Measurements from ENCODE around the gene AGT. TPM values are rescaled to one million over a fixed set of nuclear protein-coding genes. Genes with fewer than 3 reads are reported as not detected.

Gene AGT
- total RNA-seq, 4 donors from 2014 or later, result 1.7 to 47.3 (median 38.6) TPM

DNA sequence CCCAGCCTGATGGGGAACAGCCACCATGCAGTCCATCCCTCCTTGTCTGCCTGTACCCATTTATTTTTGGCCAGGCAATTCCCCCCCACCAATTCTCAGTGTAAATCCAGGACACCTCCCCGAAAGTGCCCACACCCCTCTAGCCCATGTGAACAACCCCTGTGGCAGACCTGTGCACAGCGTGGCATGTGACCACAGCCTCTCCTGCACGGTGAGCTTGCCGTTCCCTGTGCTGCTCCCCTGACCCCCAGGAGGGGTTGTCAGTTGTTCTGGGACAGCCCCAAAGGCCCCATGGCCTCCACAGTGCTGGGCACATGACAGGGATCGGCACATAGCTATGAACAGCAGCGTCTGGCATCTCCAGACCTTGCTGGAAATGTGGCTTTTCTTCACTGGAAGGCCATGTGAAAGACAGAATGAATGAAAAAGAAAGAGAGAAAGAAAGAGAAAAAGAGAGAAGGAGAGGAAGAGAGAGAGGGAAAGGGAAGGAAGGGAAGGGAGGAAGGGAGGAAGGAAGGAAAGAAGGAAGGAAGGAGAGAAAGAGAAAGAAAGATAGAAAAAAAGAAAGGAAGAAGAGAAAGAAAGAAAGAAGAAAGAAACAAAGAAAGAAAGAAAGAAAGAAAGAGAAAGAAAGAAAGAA, 37.2 kb upstream of the AGT start:
- Histone ChIP-seq H3K9me3 (no peaks in the 10 kb centered on the region), H3K27ac (peak overlapping the region in 3 of 4 donors; percentile 46 to 80 (median 69)), H3K27me3 (no peaks in the 10 kb centered on the region), H3K4me3 (no peak overlapping the region), H3K4me1 (peaks cover 0 to 16% (median 0%) of the 10 kb centered on the region in 4 donors), H3K36me3 (no peaks in the 10 kb centered on the region)
- TF ChIP-seq, protein P1, sequence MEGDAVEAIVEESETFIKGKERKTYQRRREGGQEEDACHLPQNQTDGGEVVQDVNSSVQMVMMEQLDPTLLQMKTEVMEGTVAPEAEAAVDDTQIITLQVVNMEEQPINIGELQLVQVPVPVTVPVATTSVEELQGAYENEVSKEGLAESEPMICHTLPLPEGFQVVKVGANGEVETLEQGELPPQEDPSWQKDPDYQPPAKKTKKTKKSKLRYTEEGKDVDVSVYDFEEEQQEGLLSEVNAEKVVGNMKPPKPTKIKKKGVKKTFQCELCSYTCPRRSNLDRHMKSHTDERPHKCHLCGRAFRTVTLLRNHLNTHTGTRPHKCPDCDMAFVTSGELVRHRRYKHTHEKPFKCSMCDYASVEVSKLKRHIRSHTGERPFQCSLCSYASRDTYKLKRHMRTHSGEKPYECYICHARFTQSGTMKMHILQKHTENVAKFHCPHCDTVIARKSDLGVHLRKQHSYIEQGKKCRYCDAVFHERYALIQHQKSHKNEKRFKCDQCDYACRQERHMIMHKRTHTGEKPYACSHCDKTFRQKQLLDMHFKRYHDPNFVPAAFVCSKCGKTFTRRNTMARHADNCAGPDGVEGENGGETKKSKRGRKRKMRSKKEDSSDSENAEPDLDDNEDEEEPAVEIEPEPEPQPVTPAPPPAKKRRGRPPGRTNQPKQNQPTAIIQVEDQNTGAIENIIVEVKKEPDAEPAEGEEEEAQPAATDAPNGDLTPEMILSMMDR (IDR thresholded peaks at IDR 0.05), result no peak
- TF ChIP-seq POLR2A (IDR thresholded peaks at IDR 0.05), result no peak
- DNase-seq, result no peak

DNA sequence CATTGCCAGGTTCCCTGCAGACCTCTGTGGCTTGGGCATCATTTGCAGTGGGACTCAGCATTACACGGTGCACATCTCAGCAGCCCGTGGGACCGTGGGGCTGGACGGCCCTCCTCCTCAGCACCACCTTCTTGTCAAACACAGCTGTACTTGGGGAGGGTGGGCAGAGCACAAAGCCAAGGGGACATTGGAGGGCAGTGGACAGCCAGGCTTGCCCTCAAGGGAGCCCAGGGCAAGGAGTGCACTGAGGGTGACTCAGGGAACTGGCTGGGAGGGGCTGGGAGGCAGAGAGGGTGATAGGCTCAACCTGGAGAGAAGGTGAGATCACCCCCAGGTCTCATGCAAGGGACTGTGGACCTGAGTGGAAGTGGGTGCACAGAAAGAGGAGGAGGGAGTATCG, 36.7 kb upstream of the AGT start:
- TF ChIP-seq, protein P1 (IDR thresholded peaks at IDR 0.05), result no peak
- TF ChIP-seq POLR2A (IDR thresholded peaks at IDR 0.05), result no peak
- H3K4me3 ChIP-seq, result no peak overlapping the region
- H3K27me3 ChIP-seq, result no peaks in the 10 kb centered on the region
- peaks cover 0 to 16% (median 0%) of the 10 kb centered on the region in 4 donors for H3K4me1 ChIP-seq
- no peaks in the 10 kb centered on the region for H3K36me3 ChIP-seq
- H3K27ac ChIP-seq, result peak overlapping the region in 3 of 4 donors; percentile 46 to 80 (median 69)
- DNase-seq, result peak in 2 of 3 donors; percentile 61 to 69
- H3K9me3 ChIP-seq, result no peaks in the 10 kb centered on the region

DNA sequence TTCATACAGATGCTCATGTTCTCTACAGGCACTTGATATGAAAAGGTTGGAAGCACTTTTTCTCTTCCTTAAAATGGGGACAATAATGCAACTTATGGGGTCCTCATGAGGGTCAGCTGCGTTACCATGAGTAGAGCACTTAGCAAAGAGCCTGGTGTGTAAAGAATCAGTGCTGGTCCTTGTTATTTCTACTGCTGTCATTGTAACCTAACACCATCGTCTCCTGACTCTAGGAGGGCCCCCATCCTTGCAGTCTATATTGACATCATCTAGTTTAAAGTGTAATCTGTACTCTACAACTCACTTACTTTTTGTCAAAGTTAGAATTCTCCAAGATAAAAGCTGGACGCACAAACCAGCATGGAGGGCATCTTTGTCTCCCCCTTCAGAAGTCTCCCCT, 35.7 kb upstream of the AGT start:
- H3K9me3 ChIP-seq, result no peaks in the 10 kb centered on the region
- H3K4me1 ChIP-seq, result peaks cover 0 to 12% (median 0%) of the 10 kb centered on the region in 4 donors
- no peak for DNase-seq
- H3K27me3 ChIP-seq, result no peaks in the 10 kb centered on the region
- H3K27ac ChIP-seq, result peak overlapping the region in 2 of 4 donors; percentile 13 to 17
- no peak for TF ChIP-seq POLR2A (IDR thresholded peaks at IDR 0.05)
- TF ChIP-seq, protein P1 (IDR thresholded peaks at IDR 0.05), result no peak
- H3K36me3 ChIP-seq, result no peaks in the 10 kb centered on the region
- no peak overlapping the region for H3K4me3 ChIP-seq

DNA sequence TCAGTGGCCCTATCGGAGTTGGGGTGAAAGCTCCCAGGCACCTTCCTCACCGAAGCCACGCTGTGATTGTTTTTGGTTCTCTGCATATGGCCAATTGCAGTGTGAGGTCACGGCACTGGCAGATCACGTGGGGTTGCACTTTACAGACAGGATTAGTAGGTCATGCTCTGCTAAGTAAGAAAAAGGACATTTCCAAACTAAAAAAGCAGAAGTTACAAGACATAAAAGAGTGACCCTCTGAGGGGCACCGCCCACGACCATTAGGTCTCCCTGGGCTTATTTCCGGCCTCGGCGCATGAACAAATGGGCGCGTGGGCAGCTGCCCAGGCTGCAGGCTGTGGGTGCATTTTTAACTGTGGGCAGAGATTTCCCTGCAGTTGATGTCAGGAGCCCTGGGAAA, 35.2 kb upstream of the AGT start:
- H3K36me3 ChIP-seq, result no peaks in the 10 kb centered on the region
- H3K9me3 ChIP-seq, result no peaks in the 10 kb centered on the region
- H3K27me3 ChIP-seq, result no peaks in the 10 kb centered on the region
- H3K4me1 ChIP-seq, result peaks cover 0 to 9% (median 0%) of the 10 kb centered on the region in 4 donors
- TF ChIP-seq, protein P1 (IDR thresholded peaks at IDR 0.05), result no peak
- TF ChIP-seq POLR2A (IDR thresholded peaks at IDR 0.05), result no peak
- peak overlapping the region in 1 of 4 donors; percentile 17 for H3K27ac ChIP-seq
- H3K4me3 ChIP-seq, result no peak overlapping the region
- peak in 2 of 3 donors; percentile 59 to 61 for DNase-seq

DNA sequence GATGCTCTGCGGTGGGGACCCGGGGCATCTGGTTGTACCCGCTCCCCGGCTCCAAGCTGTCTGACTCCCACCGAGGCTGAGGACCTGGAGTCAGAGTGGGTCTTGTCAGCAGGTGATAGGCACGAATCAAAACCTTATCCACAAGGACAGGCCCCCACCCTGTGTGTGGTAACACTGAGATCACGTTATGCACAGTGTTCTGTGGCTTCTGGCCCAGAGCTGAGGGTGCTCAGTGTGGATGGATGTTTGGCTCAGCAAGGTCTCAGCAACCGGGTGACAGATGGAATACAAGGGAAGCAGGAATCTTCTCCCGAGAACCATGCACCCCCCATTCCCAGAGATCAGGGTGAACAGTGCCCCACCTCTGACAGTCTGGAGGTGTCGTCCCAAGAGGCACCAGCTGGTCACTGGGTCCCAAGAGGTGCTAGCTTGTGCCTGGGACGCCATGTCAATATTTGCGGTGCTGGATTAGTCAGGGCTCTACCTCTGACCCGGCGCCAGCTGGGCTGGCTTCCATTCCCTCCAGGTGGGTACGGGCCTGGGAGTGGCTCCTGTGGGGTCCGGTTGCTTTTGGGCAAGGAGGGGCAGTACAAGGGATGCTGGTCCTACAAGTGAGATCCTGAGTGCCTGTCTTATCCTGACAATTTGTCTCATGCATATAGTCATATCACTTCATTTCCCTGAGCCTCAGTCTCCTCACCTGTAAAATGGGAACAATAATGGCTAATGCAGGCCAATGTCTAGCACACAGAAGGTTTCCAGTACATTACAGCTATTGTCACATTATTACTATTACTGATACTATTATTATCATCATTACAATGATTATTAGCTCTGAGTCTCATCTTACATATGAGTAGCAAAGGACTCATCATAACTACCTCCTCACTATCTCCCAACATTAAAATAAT, 34.2 kb upstream of the AGT start:
- DNase-seq, result peak in 2 of 3 donors; percentile 57 to 75
- peak overlapping the region in 3 of 4 donors; percentile 2 to 70 (median 57) for H3K27ac ChIP-seq
- H3K27me3 ChIP-seq, result no peaks in the 10 kb centered on the region
- TF ChIP-seq, protein P1 (IDR thresholded peaks at IDR 0.05), result no peak
- no peak for TF ChIP-seq POLR2A (IDR thresholded peaks at IDR 0.05)
- H3K36me3 ChIP-seq, result no peaks in the 10 kb centered on the region
- no peaks in the 10 kb centered on the region for H3K9me3 ChIP-seq
- peaks cover 0 to 5% (median 0%) of the 10 kb centered on the region in 4 donors for H3K4me1 ChIP-seq
- peak overlapping the region in 1 of 4 donors; percentile 17 for H3K4me3 ChIP-seq

Data from Peyer's patch (tissue), 4 donors.